Rectal smooth muscle tissue (tissue), 1 donor: ENCODE results near the gene ANGPTL4.
A peak's percentile ranks its signal among the peaks of the same experiment; 100 is the strongest.

ENCODE experiments used
- H3K27ac ChIP-seq: one replicate; pipeline ENCODE4 v1.7.0; 2013; ENCODE audit warnings: low read depth, low read length, inconsistent platforms
- H3K27me3 ChIP-seq: one replicate; pipeline ENCODE4 v1.7.0; 2013; ENCODE audit warnings: low read length; ENCODE audit not compliant: control insufficient read depth, insufficient read depth
- H3K36me3 ChIP-seq: one replicate; pipeline ENCODE4 v1.7.0; 2013; ENCODE audit warnings: low read length; ENCODE audit not compliant: control insufficient read depth, insufficient read depth
- H3K4me1 ChIP-seq: one replicate; pipeline ENCODE4 v1.7.0; 2013; ENCODE audit warnings: low read length; ENCODE audit not compliant: control insufficient read depth, insufficient read depth
- H3K4me3 ChIP-seq: one replicate; pipeline ENCODE4 v1.7.0; 2013; ENCODE audit warnings: low read length
- H3K9ac ChIP-seq: one replicate; pipeline ENCODE4 v1.7.0; 2013; ENCODE audit warnings: low read length

The ANGPTL4 gene

DNA sequence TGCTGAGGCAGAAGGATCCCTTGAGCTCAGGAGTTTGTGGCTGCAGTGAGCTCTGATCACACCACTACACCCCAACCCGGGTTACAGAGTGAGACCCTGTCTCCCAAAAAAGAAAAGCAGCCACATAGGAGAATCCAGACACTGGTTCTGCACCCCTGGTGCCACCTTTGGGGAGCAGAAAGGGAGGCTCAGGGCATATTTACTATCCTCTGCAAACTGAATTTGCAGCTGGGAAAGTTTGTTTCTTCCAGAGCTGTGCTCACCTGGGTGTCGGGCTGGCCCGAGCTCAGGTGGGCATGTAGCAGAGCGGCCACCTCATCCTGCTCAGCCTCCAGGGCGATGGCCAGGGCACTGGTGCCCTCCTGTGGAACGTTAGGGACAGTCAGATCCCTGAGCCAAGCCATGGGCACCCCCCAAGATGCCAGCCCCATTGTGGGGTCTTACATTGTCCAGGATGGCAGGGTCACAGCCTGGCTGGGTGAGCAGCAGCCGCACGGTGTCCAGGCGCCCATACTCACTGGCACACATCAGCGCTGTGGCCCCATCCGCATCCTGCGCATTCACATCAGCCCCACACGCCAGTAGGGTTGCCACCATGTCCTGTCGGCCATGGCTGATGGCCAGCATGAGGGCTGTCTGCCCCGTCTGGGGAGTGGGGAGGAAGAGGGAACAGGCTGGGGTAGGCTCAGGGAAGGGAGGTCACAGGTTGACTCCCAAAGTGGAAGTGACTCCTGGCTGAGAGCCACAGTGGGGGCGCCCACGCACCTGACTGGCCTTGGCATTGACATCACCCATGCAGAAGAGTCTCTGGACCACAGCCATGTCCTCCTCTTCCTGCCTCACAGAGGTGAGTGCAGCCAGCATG, 39.5 kb upstream of the ANGPTL4 start:
- Histone ChIP-seq H3K36me3 (peaks cover 3% of the 10 kb centered on the region), H3K27me3 (peaks cover 2% of the 10 kb centered on the region), H3K9ac (no peak overlapping the region), H3K4me1 (peaks cover 10% of the 10 kb centered on the region), H3K27ac (no peak overlapping the region), H3K4me3 (no peak overlapping the region)

GRCh38 chr19:8325454-8325853, 38.5 kb upstream of the ANGPTL4 start:
- H3K27me3 ChIP-seq = peaks cover 2% of the 10 kb centered on the region
- H3K4me3 ChIP-seq = no peak overlapping the region
- H3K27ac ChIP-seq = no peak overlapping the region
- no peak overlapping the region for H3K9ac ChIP-seq
- H3K36me3 ChIP-seq = peaks cover 3% of the 10 kb centered on the region
- H3K4me1 ChIP-seq = peaks cover 5% of the 10 kb centered on the region

- peaks cover 18% of the 10 kb centered on the region for H3K27me3 ChIP-seq
- H3K36me3 ChIP-seq = no peaks in the 10 kb centered on the region
- peaks cover 3% of the 10 kb centered on the region for H3K4me1 ChIP-seq
- no peak overlapping the region for H3K4me3 ChIP-seq
- no peak overlapping the region for H3K9ac ChIP-seq
- H3K27ac ChIP-seq = no peak overlapping the region
Measured at GRCh38 chr19:8329996-8330395, 34.0 kb upstream of the ANGPTL4 start.

- Histone ChIP-seq H3K27ac (no peak overlapping the region), H3K27me3 (peaks cover 22% of the 10 kb centered on the region), H3K4me3 (no peak overlapping the region), H3K36me3 (no peaks in the 10 kb centered on the region), H3K4me1 (peaks cover 3% of the 10 kb centered on the region), H3K9ac (no peak overlapping the region)
Measured at GRCh38 chr19:8331263-8331845, 32.6 kb upstream of the ANGPTL4 start.

DNA sequence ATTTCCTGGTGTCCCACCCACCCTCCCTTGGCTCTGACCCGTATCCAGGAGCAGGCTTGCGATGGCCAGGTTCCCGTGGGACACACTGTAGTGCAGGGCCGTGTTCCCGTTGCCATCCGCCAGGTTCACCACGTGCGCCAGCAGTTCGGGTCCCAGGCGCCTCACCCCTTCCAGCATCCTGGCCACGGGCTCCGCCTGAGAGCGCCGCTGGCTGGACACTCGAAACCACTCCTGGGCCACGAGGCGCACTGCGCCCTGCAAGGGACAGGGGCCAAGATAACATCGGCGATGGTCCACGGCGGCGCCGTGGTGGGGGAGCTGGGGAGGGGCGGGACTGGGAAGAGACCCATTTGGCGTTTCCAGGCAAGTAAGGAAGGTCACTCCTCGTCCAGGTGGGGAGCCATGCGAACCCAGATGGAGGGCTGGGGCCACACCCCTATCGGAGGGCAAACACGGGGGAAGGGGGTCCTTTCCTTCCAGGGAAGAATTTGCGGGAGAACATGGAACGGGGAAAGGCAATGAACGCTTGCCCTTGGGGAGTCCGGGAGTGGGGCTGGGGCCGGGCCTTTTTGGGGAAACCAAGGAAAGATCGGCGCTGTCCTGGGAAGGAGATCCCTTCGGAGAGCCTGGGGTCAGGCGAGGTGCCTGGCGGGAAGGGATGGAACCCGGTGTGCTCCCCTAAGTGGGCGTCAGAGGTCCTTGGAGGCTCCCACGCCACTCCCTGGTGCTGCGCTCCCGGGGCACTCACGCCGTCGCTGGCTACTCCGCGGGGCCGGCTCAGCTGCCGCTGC, 30.8 kb upstream of the ANGPTL4 start:
- Histone ChIP-seq H3K27ac (no peak overlapping the region), H3K9ac (no peak overlapping the region), H3K27me3 (peaks cover 26% of the 10 kb centered on the region), H3K4me3 (no peak overlapping the region), H3K36me3 (no peaks in the 10 kb centered on the region), H3K4me1 (peaks cover 3% of the 10 kb centered on the region)

- Histone ChIP-seq H3K4me1 (peaks cover 3% of the 10 kb centered on the region), H3K4me3 (no peak overlapping the region), H3K36me3 (no peaks in the 10 kb centered on the region), H3K27ac (no peak overlapping the region), H3K27me3 (peaks cover 28% of the 10 kb centered on the region), H3K9ac (no peak overlapping the region)
Measured at GRCh38 chr19:8333767-8334457, 30.0 kb upstream of the ANGPTL4 start.

DNA sequence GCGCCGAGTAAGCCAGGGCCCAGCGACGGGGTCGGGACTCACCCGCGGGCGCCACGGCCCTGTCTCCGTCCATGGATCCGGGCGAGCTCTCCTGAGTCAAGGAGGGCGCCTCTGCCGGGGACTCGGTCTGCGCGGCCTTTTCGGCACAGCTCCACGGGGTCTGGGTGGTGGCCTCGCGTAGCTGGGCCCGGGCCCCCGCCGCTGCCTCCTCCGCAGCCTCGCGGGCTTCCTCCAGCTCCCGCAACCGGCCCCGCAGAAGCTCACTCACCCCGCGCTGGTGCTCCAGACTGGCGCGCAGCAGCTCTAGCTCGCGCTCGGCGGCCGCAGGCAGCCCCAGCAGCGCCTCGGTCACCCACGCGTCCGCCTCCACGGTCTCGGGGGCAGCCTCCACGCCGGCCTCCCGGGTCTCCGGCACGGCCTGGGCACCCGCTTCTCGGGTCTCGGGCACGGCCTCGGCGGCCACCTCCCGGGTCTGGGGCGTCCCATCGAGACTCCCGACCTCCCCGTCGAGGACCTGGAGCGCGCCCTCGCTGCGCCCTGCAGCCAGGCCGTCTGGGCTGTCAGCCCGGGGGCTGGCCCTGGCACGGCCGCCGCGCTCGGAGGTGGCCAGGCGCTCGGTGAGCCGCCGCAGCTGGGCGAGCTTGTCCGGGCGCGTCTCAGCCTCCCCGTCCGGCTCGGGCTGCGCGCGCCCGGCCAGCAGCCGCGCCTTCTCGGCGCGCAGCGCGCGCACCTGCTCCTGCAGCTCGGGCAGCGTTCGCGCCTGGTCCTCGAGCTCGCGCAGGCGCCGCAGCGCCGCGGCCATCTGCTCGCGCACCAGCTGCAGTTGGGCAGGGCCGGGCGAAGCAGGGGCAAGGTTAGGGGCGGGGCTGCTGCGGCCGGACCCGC, 29.3 kb upstream of the ANGPTL4 start:
- H3K9ac ChIP-seq = no peak overlapping the region
- no peaks in the 10 kb centered on the region for H3K36me3 ChIP-seq
- peak overlapping the region; percentile 33 for H3K4me3 ChIP-seq
- no peak overlapping the region for H3K27ac ChIP-seq
- peaks cover 28% of the 10 kb centered on the region for H3K27me3 ChIP-seq
- peaks cover 3% of the 10 kb centered on the region for H3K4me1 ChIP-seq

GRCh38 chr19:8335343-8336071, 28.4 kb upstream of the ANGPTL4 start:
- Histone ChIP-seq H3K27me3 (peaks cover 31% of the 10 kb centered on the region), H3K36me3 (no peaks in the 10 kb centered on the region)

DNA sequence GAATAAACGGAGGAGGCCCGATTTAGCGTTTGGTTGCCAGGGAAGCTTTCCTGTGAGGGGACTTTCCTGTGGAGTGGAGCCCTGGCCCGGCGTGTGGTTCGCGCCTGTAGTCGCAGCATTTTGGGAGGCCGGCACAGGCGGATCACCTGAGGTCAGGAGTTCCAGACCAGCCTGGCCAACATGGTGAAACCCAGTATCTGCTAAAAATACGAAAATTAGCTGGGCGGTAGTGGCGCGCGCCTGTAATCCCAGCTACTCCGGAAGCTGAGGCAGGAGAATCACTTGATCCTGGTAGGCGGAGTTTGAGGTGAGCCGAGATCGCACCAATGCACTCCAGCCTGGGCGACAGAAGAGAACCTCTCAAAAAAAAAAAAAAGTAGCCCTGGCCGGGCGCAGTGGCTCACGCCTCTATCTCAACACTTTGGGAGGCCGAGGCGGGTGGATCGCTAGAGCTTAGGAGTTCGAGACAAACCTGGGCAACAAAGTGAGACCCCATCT, 27.8 kb upstream of the ANGPTL4 start:
- Histone ChIP-seq H3K27ac (no peak overlapping the region), H3K36me3 (no peaks in the 10 kb centered on the region), H3K9ac (no peak overlapping the region), H3K4me1 (peaks cover 3% of the 10 kb centered on the region), H3K4me3 (no peak overlapping the region), H3K27me3 (peaks cover 31% of the 10 kb centered on the region)

More at GRCh38 chr19:8335343-8336071, 28.4 kb upstream of the ANGPTL4 start:
- Histone ChIP-seq H3K27ac (no peak overlapping the region), H3K4me1 (peaks cover 3% of the 10 kb centered on the region), H3K9ac (no peak overlapping the region), H3K4me3 (peak overlapping the region; percentile 33)

DNA sequence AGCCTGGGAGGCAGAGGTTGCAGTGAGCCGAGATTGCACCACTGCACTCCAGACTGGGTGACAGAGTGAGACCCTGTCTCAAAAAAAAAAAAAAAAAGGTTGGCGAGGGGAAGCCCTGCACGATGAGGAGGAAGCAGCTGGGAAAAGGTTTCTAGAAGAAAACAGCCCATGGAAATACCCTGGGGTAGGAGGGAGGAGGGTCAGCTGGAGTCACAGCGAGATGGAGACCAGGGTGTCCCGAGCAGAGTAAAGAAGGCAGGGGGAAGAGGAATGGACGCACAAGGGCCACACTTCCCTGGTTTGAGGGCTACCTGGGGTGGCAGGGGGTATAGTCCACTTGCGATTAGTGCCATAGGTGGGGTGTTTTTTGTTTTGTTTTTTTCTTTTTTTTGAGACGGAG, 27.3 kb upstream of the ANGPTL4 start:
- H3K9ac ChIP-seq = no peak overlapping the region
- H3K4me1 ChIP-seq = peaks cover 3% of the 10 kb centered on the region
- no peak overlapping the region for H3K4me3 ChIP-seq
- no peak overlapping the region for H3K27ac ChIP-seq
- no peaks in the 10 kb centered on the region for H3K36me3 ChIP-seq
- H3K27me3 ChIP-seq = peaks cover 31% of the 10 kb centered on the region

- Histone ChIP-seq H3K4me3 (no peak overlapping the region), H3K27me3 (peaks cover 35% of the 10 kb centered on the region), H3K4me1 (peaks cover 3% of the 10 kb centered on the region), H3K36me3 (no peaks in the 10 kb centered on the region), H3K9ac (no peak overlapping the region), H3K27ac (no peak overlapping the region)
Measured at GRCh38 chr19:8337728-8338127, 26.2 kb upstream of the ANGPTL4 start.
